ENCODE measurements around the gene ASTN2. TPM values are rescaled to one million over a fixed set of nuclear protein-coding genes. Genes with fewer than 3 reads are reported as not detected.

The ASTN2 gene
- total and polyA plus RNA-seq, 9 of the 15 experiments (the other 6 are each of a cell fraction or from before 2014, with no cell fraction given) = 0.56 to 3.5 (median 1.9) TPM

GRCh38 chr9:116942593-116943061 is 472.2 kb downstream of the ASTN2 start (continued):
- no peak for TF ChIP-seq ZMIZ1 (IDR thresholded peaks at IDR 0.05; ENCODE audit: low read depth in 2 of 2, low read length in 2 of 2)
- TF ChIP-seq KLF16 (IDR thresholded peaks at IDR 0.05) = no peak
- TF ChIP-seq THRA (IDR thresholded peaks at IDR 0.05) = no peak
- no peak for TF ChIP-seq HLTF (IDR thresholded peaks at IDR 0.05)
- no peak for TF ChIP-seq MCM2 (IDR thresholded peaks at IDR 0.05; ENCODE audit: low read depth)
- TF ChIP-seq CUX1 (CRISPR knock-in tag; IDR thresholded peaks at IDR 0.05) = no peak

All from K562 (cell line).